GM12801 (cell line): ENCODE measurements around the gene C19orf33.

Source experiments
- CTCF ChIP-seq: IDR thresholded peaks from one replicate; pipeline ENCODE4 v1.5.1; 2011; ENCODE audit warnings: control low read depth; ENCODE audit not compliant: insufficient read length; ENCODE audit errors: extremely low read depth

C19orf33 gene

DNA sequence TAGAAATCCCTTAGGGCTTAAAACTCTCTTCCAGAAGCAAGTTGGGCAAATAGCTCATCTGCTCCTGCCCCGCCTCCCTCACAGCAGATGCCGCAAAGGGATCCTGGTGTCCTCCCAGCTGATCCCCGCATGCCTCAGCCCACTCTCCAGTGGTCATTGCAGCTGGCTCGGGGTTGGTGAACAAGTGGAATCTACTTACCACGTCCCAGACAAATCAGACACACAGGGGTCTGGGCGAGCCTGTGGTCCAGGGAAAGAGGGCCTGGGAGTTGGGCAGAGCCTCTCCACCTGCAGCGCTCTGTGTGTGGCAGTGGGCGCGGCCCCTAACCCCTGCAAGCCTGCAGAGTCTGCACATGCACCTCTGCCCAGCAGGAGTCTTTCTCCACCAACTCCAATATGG is 10.8 kb upstream of the C19orf33 start:
- no peak for TF ChIP-seq CTCF

DNA sequence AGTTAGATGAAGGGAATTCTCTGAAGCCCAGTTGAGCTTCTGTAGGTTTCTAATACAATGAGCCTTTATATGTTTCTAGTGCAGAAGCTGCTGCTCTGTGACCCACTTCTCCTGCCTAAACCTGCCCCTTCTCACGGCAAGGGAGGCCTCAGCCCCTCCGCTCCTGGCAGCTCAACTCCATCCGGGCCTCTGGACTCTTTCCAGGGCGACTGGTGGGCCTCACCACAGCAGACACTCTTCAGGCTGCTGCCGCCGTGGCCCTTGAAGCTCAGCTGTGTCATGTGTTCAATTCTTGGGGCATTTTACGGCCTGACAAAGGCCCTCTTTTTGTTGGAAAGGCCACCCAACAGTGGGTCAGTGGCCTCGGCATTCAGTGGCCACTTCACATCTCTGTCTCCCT is 10.0 kb upstream of the C19orf33 start:
- no peak for TF ChIP-seq CTCF

DNA sequence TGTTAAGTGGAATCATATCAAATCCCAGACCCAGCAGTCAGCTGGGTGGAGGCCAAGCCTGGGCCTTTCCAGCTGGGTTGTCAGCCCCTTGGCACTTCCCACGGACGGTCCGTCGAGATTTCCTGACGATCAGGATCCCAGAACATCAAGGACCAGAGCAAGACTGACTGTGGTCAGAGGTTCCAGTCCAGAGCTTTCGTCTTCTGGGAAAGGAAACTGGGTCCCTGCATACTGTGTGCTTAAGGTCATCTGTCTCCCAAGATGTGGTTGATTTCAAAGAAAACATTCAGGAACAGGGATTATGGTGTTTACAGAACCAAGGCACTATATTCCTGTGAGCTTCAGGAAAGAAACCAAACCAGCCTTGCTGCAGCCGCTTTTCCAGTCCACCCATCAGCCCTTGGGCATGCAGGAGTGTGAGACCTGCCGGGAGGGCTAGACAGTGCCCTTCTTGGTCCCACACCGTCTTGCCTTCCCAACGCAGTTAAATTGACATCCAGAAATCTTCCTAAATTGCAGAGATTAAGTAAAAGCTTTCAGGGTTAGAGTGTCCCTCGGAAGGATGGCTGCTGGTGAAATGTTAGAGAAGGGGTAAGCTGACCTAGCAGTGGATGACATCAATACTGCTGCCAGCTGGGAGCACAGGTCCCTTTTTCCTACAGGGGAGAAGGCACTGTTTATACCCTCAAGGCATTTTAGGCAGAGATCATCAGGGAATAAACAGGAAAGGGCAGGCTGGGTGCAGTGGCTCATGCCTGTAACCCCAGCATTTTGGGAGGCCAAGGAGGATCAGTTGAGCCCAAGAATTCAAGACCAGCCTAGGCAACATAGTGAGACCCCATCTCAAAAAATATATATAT is 5.0 kb upstream of the C19orf33 start:
- TF ChIP-seq CTCF, result no peak

- no peak for TF ChIP-seq CTCF
Observed at GRCh38 chr19:38304352-38304865, 358 bp downstream of the C19orf33 start.

DNA sequence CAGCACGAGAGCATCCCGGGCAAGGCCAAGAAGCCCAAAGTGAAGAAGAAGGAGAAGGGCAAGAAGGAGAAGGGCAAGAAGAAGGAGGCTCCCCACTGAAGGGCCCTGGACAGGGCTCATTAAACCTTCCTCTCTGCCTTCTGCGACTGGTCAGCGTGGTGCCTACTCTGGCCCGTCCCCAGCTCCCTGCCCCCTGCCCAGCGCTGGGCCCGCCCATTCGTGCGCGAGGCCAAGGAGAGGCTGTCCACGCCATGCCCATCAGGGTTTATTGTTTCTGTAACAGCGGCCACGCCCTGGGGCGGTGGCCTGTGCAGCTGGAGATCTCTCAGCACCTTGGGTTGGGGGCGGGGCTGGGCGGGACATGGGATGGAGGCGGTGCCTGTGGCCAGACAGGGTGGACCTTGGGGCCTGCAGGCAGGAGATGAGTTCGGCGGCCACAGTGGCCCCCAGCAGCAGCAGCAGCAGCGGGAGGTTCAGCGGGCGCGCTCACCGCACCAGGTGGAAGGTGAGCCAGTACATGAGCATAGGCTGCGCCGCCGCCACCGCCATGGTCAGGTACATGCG is 897 bp downstream of the C19orf33 start:
- no peak for TF ChIP-seq CTCF

DNA sequence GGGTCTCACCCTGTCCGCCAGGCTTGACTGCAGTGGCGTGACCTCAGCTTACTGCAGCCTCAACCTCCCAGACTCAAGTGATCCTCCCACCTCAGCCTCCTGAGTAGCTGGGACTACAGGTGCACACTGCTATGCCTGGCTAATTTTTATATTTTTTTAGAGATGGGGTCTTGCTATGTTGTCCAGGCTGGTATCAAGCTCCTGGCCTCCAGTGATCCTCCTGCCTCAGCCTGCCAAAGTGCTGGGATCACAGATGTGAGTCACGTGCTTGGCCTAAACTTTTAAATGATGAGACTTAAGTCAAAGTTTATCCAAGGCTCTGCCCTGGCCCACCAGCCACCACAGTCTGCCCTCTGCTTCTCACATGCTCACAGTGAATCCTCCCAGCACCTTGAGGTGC is 2.2 kb downstream of the C19orf33 start:
- no peak for TF ChIP-seq CTCF

GRCh38 chr19:38307076-38307475 is 3.0 kb downstream of the C19orf33 start:
- no peak for TF ChIP-seq CTCF
